ENCODE data around the gene PPP1R9B.

- no peak for TF ChIP-seq CTCF (IDR thresholded peaks at IDR 0.05; ENCODE audit: low read depth, low read length, missing input control)
- no peak for TF ChIP-seq TAF1 (conservative IDR thresholded peaks at IDR 0.05)
- no peak for TF ChIP-seq ATF3 (IDR thresholded peaks at IDR 0.05)
- TF ChIP-seq FOXA2 (IDR thresholded peaks at IDR 0.05) = no peak
- TF ChIP-seq RAD21 (IDR thresholded peaks at IDR 0.05) = no peak
- TF ChIP-seq EGR1 (IDR thresholded peaks at IDR 0.05; ENCODE audit: low read depth in 2 of 2) = no peak
- no peak for TF ChIP-seq GABPA (IDR thresholded peaks at IDR 0.05 in 1 of 2, conservative IDR thresholded peaks at IDR 0.05 in 1 of 2)
- TF ChIP-seq FOXA1 (IDR thresholded peaks at IDR 0.05) = no peak
Measured at GRCh38 chr17:50133769-50134099, 16.7 kb downstream of the PPP1R9B start.

Data from liver (tissue), 3 donors.